LNCAP (cell line): Measurements from ENCODE around the gene PLD1.

Experiments
- TF ChIP-seq, protein P1 (sequence below): fragments of 450-650 bp; IDR thresholded peaks from 2 replicates; pipeline ENCODE4 v1.5.1; 2017; ENCODE audit warnings: mild to moderate bottlenecking

Gene PLD1

DNA sequence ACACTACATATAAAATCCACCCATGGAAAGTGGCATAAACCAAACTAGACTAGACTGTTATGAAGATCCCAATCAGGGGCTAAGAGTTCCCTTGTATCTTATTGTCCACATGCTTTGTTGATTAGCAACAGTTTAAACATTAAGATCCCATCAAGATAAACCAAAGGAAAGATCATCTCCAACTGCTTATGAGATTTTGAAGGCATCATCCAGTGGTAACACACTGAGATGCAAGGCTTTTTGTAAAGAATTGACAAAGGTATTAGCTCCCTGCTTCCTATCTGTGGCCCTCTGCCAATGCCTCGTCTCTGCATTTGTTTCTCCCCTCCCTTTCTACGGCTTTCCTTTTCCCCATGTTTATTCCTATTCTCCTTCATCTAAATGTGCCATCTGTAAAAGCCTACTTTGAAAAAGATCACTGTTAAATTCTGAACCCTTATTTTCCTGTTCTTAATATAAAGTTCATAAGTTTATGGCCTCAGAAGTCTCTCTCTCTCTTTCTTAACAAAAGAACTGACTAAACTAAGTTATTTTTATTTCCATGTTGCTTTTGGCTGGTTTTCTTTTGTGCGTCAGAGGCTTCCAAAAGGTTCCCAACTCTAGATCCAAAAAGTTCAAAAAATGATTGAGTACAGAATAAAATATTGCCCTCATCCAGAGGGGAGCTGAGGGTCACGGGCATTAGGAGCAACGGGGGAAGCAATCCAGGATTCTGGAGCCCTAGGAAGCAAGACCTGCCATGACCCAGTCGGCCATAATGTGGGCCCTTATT is 5.5 kb downstream of the PLD1 start:
- TF ChIP-seq, protein P1, sequence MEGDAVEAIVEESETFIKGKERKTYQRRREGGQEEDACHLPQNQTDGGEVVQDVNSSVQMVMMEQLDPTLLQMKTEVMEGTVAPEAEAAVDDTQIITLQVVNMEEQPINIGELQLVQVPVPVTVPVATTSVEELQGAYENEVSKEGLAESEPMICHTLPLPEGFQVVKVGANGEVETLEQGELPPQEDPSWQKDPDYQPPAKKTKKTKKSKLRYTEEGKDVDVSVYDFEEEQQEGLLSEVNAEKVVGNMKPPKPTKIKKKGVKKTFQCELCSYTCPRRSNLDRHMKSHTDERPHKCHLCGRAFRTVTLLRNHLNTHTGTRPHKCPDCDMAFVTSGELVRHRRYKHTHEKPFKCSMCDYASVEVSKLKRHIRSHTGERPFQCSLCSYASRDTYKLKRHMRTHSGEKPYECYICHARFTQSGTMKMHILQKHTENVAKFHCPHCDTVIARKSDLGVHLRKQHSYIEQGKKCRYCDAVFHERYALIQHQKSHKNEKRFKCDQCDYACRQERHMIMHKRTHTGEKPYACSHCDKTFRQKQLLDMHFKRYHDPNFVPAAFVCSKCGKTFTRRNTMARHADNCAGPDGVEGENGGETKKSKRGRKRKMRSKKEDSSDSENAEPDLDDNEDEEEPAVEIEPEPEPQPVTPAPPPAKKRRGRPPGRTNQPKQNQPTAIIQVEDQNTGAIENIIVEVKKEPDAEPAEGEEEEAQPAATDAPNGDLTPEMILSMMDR = no peak

DNA sequence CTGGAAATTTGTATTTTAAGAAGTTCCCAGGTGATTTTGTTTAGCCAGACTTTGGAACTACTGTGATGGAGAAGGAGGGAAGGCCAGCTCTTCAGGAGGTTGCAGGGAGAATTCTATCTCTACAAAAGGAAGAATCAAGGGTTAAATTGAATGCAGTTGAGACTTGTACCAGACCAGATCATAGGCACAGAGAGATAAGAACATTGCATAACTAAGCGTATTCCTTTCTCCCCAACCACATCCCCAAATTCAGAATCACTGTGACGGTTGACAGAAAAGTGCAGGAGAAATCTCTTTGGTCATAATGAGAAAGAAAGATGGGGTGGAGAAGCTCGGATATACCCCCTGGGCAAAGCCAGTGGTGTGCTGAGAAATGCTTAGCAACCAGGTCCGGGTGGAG is 7.2 kb downstream of the PLD1 start:
- TF ChIP-seq, protein P1 = no peak

DNA sequence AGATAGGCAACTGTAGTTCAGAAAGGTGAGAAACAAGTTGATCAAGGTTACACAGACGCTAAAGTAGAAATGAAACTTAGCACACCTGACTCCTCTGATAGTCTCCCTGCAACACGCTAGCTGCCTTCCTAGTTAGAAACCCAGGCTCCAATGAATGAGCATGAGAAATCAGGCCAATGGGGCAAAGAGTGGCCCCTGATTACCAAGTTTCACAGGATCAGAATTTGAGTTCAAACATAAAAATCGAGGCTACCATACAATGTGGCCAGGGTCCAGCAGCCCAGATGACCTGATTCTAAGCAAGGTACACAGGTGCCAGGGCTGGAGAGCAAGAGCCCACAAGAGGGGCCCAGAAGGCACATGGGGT is 7.7 kb downstream of the PLD1 start:
- TF ChIP-seq, protein P1 = no peak

DNA sequence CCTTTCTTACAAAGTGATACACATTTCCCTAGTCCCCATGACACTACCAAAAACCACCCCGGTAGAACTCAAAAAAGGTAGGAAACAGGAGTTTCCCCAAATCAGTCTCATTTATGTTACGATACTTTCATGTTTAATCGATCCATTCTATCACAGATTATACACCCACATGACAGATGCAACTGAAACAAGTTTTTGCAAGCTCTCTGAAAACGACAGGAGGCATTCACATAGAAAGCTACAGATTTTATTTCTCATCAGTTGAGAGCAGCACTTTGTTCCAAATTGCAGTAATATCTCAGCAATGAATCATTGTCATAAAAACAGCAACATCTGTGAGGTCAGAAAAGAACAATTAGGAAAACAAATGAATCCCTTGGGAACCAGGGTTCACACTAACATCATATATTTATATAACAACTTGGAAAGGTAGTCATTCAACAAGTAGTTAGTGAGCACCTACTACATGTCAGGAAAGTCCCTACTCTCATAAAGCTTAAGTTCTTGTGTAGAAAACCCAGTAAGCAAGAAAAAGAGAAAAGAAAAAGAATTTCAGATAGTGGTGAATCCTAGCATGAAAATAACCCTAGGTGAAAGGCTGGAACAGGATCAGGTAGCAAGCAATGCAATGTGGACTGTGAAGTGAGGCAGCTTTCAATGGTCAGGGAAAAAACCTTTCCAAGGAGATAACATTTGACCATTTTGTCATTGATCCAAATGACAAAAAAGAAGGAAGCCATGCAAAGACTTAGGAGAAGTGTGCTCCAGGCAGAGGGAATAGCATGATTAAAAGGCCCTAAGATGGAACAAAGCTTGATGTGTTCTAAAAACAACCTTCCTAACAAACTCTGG is 8.3 kb downstream of the PLD1 start:
- TF ChIP-seq, protein P1 = no peak

DNA sequence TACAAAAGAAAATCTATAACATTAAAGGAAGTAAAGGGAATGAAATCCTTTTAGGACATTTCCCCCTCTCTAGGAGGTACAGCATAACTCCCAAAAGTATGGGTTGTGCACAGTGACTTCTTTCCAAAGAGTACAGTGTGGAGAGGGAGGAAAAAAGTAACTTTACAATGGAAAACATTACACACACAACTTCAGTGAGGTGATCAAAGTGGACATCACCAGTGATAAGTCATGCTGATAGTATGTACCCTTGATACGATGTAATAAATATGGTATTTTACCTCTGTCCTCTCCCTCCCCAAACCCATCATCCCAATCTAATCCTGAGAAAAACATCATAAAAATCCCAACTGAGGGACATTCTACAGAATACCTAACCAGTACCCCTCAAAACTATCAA is 10.8 kb downstream of the PLD1 start:
- TF ChIP-seq, protein P1 = no peak

DNA sequence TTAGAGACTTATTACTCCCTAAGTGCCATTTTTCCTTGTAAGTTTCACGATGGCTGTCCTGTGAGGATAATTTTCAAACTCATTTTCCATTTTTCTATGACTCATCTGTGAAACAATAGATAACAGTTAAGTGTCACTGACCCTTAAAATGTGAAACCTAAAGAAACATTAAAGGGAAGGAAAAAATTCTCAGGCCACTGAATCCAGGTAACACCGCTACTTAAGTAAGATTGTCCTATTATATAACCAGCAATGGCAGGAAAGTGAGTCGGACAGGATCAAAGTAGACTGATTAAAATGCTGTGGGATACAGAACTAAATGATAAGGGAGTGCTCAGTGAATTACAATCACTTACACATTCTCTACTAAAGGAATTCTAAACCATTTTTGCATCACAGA is 12.4 kb downstream of the PLD1 start:
- TF ChIP-seq, protein P1 = no peak

DNA sequence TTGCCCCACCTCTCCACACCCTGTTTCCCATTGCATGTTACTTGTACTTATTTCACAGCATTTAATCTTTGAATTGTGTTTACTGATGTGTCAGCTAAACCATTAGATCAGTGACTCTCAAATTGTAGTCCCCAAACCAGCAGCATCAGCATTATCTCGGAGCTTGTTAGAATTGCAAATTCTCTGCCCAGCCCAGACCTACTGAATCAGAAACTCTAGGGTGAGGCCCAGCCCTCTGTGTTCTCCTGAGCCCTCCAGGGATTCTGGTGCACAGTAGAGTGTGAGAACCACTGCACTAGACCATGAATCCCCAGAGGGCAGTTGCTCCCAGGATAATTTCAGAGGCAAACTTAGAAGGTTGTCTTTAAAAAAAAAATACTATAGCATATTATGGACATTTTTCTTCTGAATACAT is 13.0 kb downstream of the PLD1 start:
- TF ChIP-seq, protein P1 = no peak
